GM08714 (cell line): Measurements from ENCODE around the gene VIPR2.

Experiments
- H3K4me3 ChIP-seq: fragments of 200-500 bp; sonication (Bioruptor generic); 2 replicates; pipeline ENCODE4 v1.5.1; 2014; ENCODE audit warnings: mild to moderate bottlenecking, low read length, inconsistent platforms
- ZNF274 ChIP-seq: IDR thresholded peaks from 2 replicates; pipeline ENCODE4 v1.6.1; 2012; ENCODE audit warnings: mild to moderate bottlenecking, low read depth, low read length

VIPR2 gene

GRCh38 chr7:159122276-159122675 is 22.4 kb downstream of the VIPR2 start:
- H3K4me3 ChIP-seq = no peak overlapping the region
- TF ChIP-seq ZNF274 = no peak

DNA sequence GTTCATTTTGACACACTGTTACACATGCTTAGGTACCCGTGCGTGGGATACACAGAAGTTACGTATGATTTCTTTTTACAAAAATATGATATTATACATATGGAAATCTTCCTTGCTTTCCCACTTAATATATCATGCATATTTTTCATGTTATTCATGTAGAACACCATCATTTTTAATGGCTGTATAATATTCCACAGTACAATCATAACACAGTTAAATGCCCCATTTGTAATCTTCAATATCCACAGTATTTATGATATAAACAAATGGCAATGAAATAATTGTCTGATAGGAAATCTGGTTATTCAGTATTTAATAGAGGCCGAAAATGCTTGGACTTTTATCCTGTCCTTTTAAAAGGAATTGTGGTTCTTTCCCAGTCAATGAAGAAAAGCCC is 23.2 kb downstream of the VIPR2 start:
- TF ChIP-seq ZNF274 = no peak
- no peak overlapping the region for H3K4me3 ChIP-seq

- no peak overlapping the region for H3K4me3 ChIP-seq
- TF ChIP-seq ZNF274 = no peak
Observed at GRCh38 chr7:159121068-159121467, 23.6 kb downstream of the VIPR2 start.

DNA sequence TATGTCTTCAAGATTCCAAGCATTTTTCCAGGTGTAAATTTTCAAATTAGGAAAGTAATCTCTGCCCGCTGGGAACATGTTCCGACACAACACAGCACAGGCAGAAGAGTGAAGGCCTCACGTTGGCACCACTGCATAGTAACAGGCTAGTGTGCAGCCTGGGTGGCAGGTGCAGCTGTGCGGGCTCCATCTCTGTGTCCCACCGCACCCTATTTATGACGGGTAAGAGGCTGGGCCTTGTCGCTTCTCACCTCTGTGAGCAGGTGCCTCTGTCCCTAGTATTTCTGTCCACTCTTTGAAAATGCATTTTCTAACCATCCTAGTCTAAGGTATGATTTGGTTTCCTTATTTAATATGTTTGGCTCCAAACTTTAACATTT is 24.1 kb downstream of the VIPR2 start:
- H3K4me3 ChIP-seq = no peak overlapping the region
- no peak for TF ChIP-seq ZNF274

DNA sequence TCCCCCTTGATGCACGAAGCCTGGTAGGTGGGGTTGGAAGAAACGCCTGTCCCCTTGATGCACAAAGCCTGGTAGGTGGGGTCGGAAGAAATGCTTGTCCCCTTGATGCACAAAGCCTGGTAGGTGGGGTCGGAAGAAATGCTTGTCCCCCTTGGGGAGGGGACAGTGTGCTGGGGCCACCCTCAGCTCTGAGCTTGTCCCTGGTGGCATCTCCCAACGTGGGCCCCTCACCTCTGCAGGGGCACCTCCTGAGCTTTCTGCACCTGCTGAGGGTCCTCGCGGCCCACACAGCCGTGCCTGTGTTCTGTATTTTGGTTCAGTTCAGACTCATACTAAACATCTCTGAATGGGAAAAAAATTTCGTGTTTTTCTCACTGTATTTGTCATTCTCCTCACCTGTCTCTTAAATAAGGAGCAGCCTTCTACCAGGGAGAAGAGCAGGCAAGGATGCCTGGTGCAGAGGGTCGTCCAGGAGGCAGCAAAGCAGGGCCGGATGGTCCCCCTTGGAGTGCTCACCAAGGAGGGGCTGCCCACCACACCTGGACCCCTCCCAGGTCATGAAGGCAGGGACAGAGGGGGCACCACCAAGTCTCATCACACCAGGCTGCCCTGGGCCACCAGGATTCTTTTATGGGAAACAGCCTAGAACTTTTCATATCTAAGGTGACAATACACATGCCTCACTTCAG is 24.7 kb downstream of the VIPR2 start:
- no peak overlapping the region for H3K4me3 ChIP-seq
- no peak for TF ChIP-seq ZNF274

GRCh38 chr7:159119026-159119741 is 25.5 kb downstream of the VIPR2 start:
- no peak for TF ChIP-seq ZNF274
- no peak overlapping the region for H3K4me3 ChIP-seq

DNA sequence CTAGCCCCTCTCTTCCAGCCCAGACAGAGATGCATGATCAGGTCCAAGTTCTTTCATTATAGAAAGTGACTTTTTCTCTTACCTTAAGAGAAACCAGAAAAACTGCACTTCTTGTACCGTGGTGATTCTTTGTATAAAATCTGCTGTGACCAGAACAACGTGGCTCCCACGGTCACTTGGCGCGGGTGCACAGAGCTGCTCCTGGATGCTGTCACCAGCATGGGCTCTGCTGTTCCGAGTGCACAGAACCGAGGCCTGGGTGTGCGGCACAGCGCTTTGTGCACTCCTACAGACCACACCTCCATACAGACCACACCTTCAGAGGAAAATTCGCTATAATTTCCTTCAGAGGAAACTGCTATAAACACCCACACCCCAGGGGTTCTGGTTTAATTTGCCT is 26.0 kb downstream of the VIPR2 start:
- H3K4me3 ChIP-seq = no peak overlapping the region
- TF ChIP-seq ZNF274 = no peak

GRCh38 chr7:159118197-159118595 is 26.5 kb downstream of the VIPR2 start:
- TF ChIP-seq ZNF274 = no peak

GRCh38 chr7:159117366-159118196 is 27.1 kb downstream of the VIPR2 start:
- H3K4me3 ChIP-seq = no peak overlapping the region
- no peak for TF ChIP-seq ZNF274

More at GRCh38 chr7:159118197-159118595, 26.5 kb downstream of the VIPR2 start:
- H3K4me3 ChIP-seq = no peak overlapping the region

DNA sequence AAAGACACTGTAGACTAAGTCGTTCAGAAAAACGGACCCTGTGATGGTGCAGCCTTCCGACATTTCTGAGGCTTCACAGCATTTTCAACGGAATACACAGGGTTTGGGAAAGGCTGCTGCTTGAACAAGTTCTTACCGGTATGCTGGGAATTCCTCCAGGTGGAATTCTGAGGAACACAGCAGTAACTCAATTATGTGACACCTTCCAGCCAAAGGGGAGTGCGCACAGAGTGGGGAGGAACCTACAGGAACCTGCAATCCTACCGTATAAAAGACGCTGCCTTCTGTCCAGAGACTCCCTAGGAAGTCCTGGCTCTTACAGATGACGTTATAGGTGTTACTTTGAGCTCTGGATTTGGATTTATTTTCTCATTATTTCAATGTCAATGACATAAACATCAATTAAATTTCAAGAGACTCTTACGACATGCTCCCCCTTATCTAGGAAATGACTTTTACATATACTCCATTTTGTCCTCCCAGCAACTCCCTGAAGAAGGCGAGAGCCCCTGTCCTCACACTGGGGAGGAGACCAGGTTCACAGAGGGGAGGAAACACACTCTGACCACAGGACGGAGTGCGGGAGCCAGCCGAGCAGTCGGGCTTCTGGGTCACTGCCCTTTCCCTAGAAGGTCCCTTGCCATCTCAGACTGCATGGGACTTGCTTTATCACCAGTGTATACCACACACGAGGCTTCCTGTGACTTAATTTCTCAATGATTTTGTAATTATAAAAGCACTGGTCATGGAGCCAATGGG is 27.9 kb downstream of the VIPR2 start:
- no peak for TF ChIP-seq ZNF274
- H3K4me3 ChIP-seq = no peak overlapping the region

- no peak for TF ChIP-seq ZNF274
- H3K4me3 ChIP-seq = no peak overlapping the region
Observed at GRCh38 chr7:159115601-159116501, 28.8 kb downstream of the VIPR2 start.

GRCh38 chr7:159114981-159115380 is 29.7 kb downstream of the VIPR2 start:
- TF ChIP-seq ZNF274 = no peak
- H3K4me3 ChIP-seq = no peak overlapping the region

DNA sequence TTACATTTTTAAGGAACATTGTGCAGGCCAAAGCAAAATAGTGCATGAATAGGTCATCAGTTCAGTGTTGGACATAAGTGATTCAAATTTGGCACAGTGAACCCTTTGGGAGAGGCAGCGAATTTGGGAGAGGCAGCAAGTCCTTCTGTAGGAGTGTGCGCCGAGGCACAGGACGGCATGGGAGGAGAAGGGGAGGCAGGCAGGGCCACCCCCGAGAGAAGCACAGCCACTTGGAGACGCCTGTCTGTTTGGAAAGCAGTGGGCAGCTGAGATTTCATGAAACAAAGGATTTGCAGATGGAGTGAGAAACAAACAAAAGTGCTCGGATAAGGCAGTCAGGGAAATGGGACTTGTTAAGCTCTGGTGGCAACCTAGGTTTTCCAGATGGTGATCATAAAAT is 30.6 kb downstream of the VIPR2 start:
- no peak for TF ChIP-seq ZNF274
- H3K4me3 ChIP-seq = no peak overlapping the region
